Measurements from ENCODE around the gene USF2. TPM values are rescaled to one million over a fixed set of nuclear protein-coding genes. Genes with fewer than 3 reads are reported as not detected.

Gene USF2
- total and polyA plus RNA-seq, 2 of the 4 experiments (the other 2 are of a cell fraction): 21.3 to 65.6 TPM

DNA sequence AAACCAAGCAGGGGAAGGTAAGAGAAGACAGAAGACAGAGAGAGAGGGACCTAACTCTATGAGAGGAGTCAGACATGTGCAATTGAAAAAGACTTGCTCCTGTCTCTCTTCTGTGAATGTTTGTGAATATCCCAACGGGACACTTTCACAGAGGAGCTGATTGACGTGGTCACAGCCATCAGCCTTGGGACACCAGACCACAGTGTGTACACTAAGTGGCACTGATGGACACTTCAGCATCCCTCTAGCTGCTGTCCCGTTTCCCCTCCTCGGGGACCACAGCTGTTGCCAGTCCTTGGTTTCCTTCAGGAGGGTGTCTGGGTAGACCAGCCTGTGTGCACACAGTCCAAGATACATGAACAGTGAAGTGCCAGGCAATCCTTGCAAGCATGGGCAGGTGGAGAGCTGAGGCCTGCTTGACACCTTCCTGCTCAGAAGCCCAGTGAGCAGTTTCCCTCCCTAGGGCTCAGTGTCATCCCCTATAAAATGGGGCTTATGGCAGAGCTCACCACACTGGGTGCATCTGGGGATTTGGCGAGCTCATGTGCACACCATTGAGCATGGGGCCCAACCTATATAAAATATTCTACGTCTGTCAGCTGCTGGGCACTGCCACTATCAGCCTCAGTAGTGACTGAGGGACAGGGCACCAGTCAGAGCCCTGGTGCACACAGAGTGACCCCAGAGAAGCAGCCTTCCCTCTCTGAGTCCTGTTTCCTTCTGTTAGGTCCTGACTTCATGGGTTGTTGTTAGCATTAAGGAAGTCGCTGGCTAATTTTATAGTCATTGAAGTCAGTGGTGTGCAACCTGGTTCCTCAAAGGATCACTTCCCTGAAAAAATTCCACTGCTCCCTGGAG, 4.3 kb upstream of the USF2 start:
- Histone ChIP-seq H4K20me1 (ENCODE audit: insufficient read depth, low read length) (no peaks in the 10 kb centered on the region), H3K23ac (ENCODE audit: low read depth, low read length) (peak overlapping the region; percentile 48; the same call in 1 of the 2 replicates), H2AK9ac (replicated peaks; ENCODE audit: low read depth, low read length, poor library complexity) (peak overlapping the region; percentile 44), H3K9ac (ENCODE audit: low read depth, low read length) (no peak overlapping the region), H3K36me3 (ENCODE audit: control insufficient read depth, insufficient read depth, low read length) (no peaks in the 10 kb centered on the region), H3K4ac (ENCODE audit: low read depth, low read length) (no peak overlapping the region), H3K4me3 (ENCODE audit: insufficient read depth, low read depth, low read length) (no peak overlapping the region), H2BK120ac (ENCODE audit: low read depth, low read length) (no peak overlapping the region), H2BK5ac (ENCODE audit: low read depth, low read length, poor library complexity, severe bottlenecking) (no peak overlapping the region), H2BK15ac (ENCODE audit: low read depth, low read length) (no peak overlapping the region), H3K9me1 (ENCODE audit: insufficient read depth, low read length) (peaks cover 8% of the 10 kb centered on the region), H3K56ac (ENCODE audit: extremely low read depth, insufficient read depth, low read length) (no peak overlapping the region; the same call in 1 of the 2 replicates), H4K8ac (ENCODE audit: low read depth in 2 of 2, low read length in 2 of 2) (no peak overlapping the region), H4K5ac (ENCODE audit: low read depth, low read length) (no peak overlapping the region), H3K27ac (ENCODE audit: insufficient read depth, low read length) (no peak overlapping the region), H3K9me3 (ENCODE audit: control insufficient read depth, insufficient read depth, low read length) (no peaks in the 10 kb centered on the region), H3K18ac (ENCODE audit: low read depth, low read length) (no peak overlapping the region), H2AFZ (replicated peaks; ENCODE audit: low read length, poor library complexity) (peak overlapping the region; percentile 13), H3K14ac (replicated peaks; ENCODE audit: low read depth, low read length) (no peak overlapping the region), H3K27me3 (ENCODE audit: control insufficient read depth, insufficient read depth, low read length) (0 out of 2 replicates have a peak, but pooled peaks cover 2% of the 10 kb centered on the region), H4K91ac (ENCODE audit: insufficient read depth, low read depth, low read length) (no peak overlapping the region), H2AK5ac (ENCODE audit: low read depth, low read length) (no peak overlapping the region), H3K4me1 (ENCODE audit: control insufficient read depth, insufficient read depth, low read length) (peaks cover 7% of the 10 kb centered on the region), H2BK20ac (ENCODE audit: low read depth, low read length) (no peak overlapping the region), H3K4me2 (ENCODE audit: low read depth, low read length) (no peak overlapping the region), H3K79me1 (ENCODE audit: low read depth in 1 of 2, low read length in 2 of 2) (peaks cover 5 to 19% of the 10 kb centered on the region in 2 experiments; a peak in 2 of 4 replicates)
- no CpG with 5 or more reads among the region's 7 CpGs for WGBS, 2 experiments (ENCODE audit: extremely low coverage in 2 of 2, insufficient read length in 1 of 2)
- ChIA-PET POLR2A (ENCODE audit: unreplicated experiment) (no interaction called here), CTCF (no interaction called here)
- dilution Hi-C loops (cut with HindIII; ENCODE audit: low sequenced_read_pairs, unreplicated experiment): no loop called here
- DNase-seq (no peak), ATAC-seq (ENCODE audit: low read depth) (no peak)
- no TSS peak for BruUV-seq (replicated peaks)
- in situ Hi-C loops (cut with MboI; ENCODE audit: low sequenced_read_pairs): no loop called here
- intact Hi-C loops (cut with micrococcal nuclease): loop anchor here (5.0 kb wide), 1 partner anchor 122 kb away; the partner anchor contains the start of gene FXYD7
- no peak for TF ChIP-seq CEBPB (IDR thresholded peaks at IDR 0.05; ENCODE audit: low read depth, low read length)
- TF ChIP-seq, protein P1, sequence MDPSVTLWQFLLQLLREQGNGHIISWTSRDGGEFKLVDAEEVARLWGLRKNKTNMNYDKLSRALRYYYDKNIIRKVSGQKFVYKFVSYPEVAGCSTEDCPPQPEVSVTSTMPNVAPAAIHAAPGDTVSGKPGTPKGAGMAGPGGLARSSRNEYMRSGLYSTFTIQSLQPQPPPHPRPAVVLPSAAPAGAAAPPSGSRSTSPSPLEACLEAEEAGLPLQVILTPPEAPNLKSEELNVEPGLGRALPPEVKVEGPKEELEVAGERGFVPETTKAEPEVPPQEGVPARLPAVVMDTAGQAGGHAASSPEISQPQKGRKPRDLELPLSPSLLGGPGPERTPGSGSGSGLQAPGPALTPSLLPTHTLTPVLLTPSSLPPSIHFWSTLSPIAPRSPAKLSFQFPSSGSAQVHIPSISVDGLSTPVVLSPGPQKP (IDR thresholded peaks at IDR 0.05; ENCODE audit: borderline replicate concordance, low read depth, low read length): no peak
- TF ChIP-seq CHD1 (IDR thresholded peaks at IDR 0.05; ENCODE audit: low read depth, low read length): no peak
- TF ChIP-seq NFE2L2 (IDR thresholded peaks at IDR 0.05; ENCODE audit: low read depth, low read length): no peak
- TF ChIP-seq MXI1 (IDR thresholded peaks at IDR 0.05; ENCODE audit: borderline replicate concordance, low read depth, low read length): no peak

Data from IMR-90 (cell line).